Central memory CD4-positive, alpha-beta T cell (primary cell): Measurements from ENCODE around the gene TIMM21.

Experiments
- DNase-seq: peaks from one replicate; pipeline ENCODE4 v3.0.0; 2022

TIMM21 gene

GRCh38 chr18:74196220-74197119 lies 48.1 kb downstream of the TIMM21 start:
- DNase-seq = peak; percentile 65

DNA sequence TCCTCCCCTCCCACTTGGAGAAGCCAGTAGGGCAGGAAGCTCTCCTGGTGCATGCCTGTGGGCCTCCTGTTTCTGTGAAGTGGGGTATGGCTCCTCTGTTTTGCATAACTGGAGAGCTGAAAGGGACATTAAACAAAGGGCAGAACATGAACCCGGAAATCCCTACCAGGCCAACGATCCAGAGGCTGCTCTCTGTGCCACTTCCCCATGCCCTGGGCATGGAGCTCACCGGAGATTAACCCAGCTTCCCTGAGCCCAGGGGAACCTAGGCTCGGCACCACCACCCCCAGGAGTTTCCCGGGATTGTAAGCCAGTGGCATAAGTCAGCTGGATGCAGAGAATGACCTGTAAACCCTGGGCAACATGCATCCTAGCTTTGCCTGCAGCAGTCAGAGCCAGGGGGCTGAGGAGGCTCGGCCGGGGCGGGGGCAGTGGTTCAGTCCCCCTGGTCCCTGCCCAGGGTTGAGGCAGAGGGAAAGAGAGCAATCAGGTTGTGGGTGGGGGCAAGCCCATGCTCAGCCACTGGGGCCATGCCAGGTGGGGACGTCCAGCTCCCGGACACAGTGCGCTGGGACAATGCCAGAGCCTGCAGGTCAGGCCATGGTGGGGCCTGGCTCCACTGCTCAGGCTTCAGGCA lies 49.5 kb downstream of the TIMM21 start:
- DNase-seq = no peak

GRCh38 chr18:74198453-74198852 lies 50.1 kb downstream of the TIMM21 start:
- DNase-seq = no peak

- DNase-seq = no peak
These were observed 52.5 kb downstream of the TIMM21 start for GRCh38 chr18:74200780-74201179.

DNA sequence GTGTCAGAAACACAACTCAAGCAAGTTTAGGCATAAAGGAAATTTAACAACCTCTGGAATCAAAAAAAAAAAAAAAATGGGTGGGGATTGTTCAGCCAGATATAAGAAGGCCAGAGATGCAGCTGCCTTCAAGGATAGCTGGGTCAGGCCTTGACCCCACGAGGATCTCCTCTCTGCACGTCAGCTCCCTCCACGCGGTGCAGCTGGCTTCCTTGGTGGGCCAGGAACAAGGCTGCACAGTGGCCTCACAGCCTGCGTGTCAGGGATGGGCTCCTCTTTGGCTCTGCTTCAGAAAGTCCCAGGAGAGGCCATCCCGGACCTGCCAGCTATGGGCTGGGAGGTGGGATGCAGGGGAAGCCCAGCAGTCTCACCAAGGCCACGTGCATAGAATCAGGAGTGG lies 55.5 kb downstream of the TIMM21 start:
- DNase-seq = no peak

DNA sequence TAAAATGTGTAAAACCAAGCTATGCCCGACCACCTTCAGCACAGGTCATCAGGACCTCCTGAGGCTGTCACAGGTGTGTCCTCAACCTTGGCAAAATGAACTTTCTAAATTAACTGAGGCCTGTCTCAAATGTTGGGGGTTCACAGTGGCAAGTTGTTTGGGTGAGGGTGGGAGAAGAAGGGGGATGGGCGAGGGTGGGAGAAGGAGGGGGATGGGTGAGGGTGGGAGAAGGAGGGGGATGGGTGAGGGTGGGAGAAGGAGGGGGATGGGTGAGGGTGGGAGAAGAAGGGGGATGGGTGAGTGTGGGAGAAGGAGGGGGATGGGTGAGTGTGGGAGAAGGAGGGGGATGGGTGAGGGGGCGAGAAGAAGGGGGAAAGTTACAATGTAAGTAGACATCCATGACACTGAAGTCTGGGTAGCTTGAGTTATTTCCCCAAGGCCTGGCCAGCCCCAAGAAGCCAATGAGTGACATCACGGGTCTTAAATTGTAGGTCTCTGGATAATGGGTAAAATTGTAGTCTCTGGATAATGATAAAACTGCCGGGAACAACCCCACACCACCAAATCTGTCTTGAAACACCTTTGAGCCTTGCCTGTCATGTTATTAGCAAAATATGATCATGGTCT lies 56.3 kb downstream of the TIMM21 start:
- no peak for DNase-seq
